K562 (cell line): ENCODE results near the gene FYB1. TPM values are rescaled to one million over a fixed set of nuclear protein-coding genes. Genes with fewer than 3 reads are reported as not detected.

Experiments
- EP300 ChIP-seq: IDR thresholded peaks from 2 replicates; pipeline ENCODE4 v1.6.1; 2012; ENCODE audit warnings: low read length, improper control_type of control experiment
- EP400 ChIP-seq: fragments of 450-650 bp; IDR thresholded peaks from 2 replicates; pipeline ENCODE4 v1.6.1; 2017; ENCODE audit warnings: antibody characterized with exemption, mild to moderate bottlenecking, moderate library complexity
- KLF16 ChIP-seq: IDR thresholded peaks from 2 replicates; pipeline ENCODE4 v1.6.1; 2016; ENCODE audit warnings: antibody characterized with exemption
- RBBP5 ChIP-seq: fragments of 200-600 bp; sonication (generic); IDR thresholded peaks from 2 replicates; pipeline ENCODE4 v1.6.1; 2012; ENCODE audit warnings: borderline replicate concordance, mild to moderate bottlenecking, low read length, control low read depth, inconsistent platforms; ENCODE audit not compliant: insufficient read depth, poor library complexity, severe bottlenecking
- SMAD2 ChIP-seq: fragments of 150-350 bp; IDR thresholded peaks from 2 replicates; pipeline ENCODE4 v1.6.1; 2014; ENCODE audit warnings: low read depth, mild to moderate bottlenecking, low read length
- TAF9B ChIP-seq: fragments of 450-650 bp; IDR thresholded peaks from 2 replicates; pipeline ENCODE4 v1.6.1; 2018; ENCODE audit warnings: mild to moderate bottlenecking; ENCODE audit not compliant: partially characterized antibody
- ZNF212 ChIP-seq: fragments of 450-650 bp; formaldehyde crosslinking; IDR thresholded peaks from 2 replicates; pipeline ENCODE4 v1.4.0; 2020; ENCODE audit warnings: mild to moderate bottlenecking
- ZNF561 ChIP-seq: fragments of 450-650 bp; formaldehyde crosslinking; conservative IDR thresholded peaks from 2 replicates; pipeline ENCODE4 v1.4.0; 2020; ENCODE audit warnings: mild to moderate bottlenecking, moderate library complexity
- ZNF668 ChIP-seq: fragments of 250-450 bp; sonication (Bioruptor Pico); IDR thresholded peaks from 2 replicates; pipeline ENCODE4 v1.8.0; 2022; ENCODE audit warnings: mild to moderate bottlenecking, inconsistent platforms
- polyA plus RNA-seq, 8 experiments: library from polyadenylated mRNA; depleted of rRNA in 4 of 8; stranded (reverse) in 5 of 8; unstranded in 3 of 8; fragments of >200 nt; fragmentation: Nextera tagmentation in 2 of 8; fragmentation: Illumina TruSeq in 1 of 8; extraction: Ambion mirVana in 2 of 8; extraction: Trizol in 1 of 8; gene quantifications; 2 replicates each; pipeline versions ENCODE4 v1.2.1 to v1.2.3, GENCODE V29; 2011 to 2014; ENCODE audit warnings: inconsistent platforms in 1 of 8, missing spikeins in 1 of 8
- total RNA-seq, 7 experiments: library from RNA; depleted of rRNA in 6 of 7; stranded (reverse); fragments of >200 nt in 6 of 7; fragmentation: Illumina TruSeq in 2 of 7; extraction: Trizol in 2 of 7; gene quantifications; 2 replicates each; pipeline versions ENCODE4 v1.2.1 to v1.2.3, GENCODE V29; 2011 to 2021; ENCODE audit warnings: low replicate concordance in 1 of 7
- TF ChIP-seq, protein P1 (sequence below): sonication (generic); formaldehyde crosslinking; IDR thresholded peaks from 2 replicates; pipeline ENCODE4 v1.8.1; 2023; ENCODE audit warnings: mild to moderate bottlenecking, missing genetic modification reagents
- TF ChIP-seq, protein P2 (sequence below): fragments of 250-450 bp; sonication (Bioruptor Pico); IDR thresholded peaks from 2 replicates; pipeline ENCODE4 v1.4.0; 2020
- TF ChIP-seq, protein P3 (sequence below): sonication (generic); formaldehyde crosslinking; IDR thresholded peaks from 2 replicates; pipeline ENCODE4 v1.8.0; 2022; ENCODE audit warnings: missing genetic modification reagents, mild to moderate bottlenecking, borderline replicate concordance
- TF ChIP-seq, protein P4 (sequence below): sonication (generic); formaldehyde crosslinking; IDR thresholded peaks from 2 replicates; pipeline ENCODE4 v1.8.0; 2023; ENCODE audit warnings: mild to moderate bottlenecking, missing genetic modification reagents

Gene FYB1
- total and polyA plus RNA-seq, 9 of the 15 experiments (the other 6 are each of a cell fraction or from before 2014, with no cell fraction given) = 4.7 to 31.5 (median 9.7) TPM

DNA sequence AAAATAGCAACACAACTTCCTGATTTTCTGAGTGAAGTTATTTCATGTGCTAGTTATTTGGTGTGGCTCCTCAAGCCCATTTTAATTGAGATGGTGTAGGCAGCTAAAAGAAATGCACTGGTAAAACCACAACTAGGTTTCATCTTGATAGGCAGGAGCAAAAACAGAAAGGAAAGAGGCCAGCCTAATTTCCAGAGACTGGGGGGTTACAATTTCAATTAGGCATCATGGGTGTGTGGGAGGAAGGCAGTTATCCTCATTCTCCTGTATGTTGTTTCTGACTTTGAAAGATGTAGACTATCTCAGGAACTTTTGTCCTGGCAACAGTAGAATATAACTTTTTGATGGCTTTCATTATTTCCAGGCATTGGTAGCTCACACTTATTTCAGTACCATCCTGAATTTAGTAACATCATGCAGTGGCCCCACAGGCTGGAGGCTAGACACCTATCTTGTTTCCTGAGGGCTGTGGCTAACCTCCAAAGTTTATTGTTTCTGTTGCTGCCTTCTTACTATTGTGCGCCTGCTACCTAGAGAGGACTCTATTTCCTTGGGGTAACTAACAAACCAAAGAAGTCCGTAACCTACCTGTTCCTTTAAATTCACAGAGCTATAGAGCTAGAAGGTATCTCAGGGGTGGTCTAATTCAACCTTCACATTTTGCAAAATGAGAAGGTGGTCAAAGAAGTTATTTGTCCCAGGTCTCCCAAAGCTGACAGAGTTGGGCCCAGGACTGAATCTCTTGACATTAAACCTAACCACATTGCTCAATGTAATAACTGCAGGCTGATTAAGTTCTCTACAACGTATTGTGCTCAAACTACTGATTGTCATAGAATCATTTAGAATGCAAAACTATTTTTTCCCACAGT, 42.4 kb downstream of the FYB1 start (continued):
- TF ChIP-seq RBBP5 (peak; percentile 18), EP300 (peak; percentile 35; the same call in 1 of the 2 replicates), ZNF668 (CRISPR knock-in tag) (no peak), ZNF212 (CRISPR knock-in tag) (0 out of 2 replicates have a peak, but pooled peaks have one; percentile 54), TAF9B (no peak), SMAD2 (no peak), ZNF561 (CRISPR knock-in tag) (no peak), KLF16 (peak; percentile 11; the same call in 1 of the 2 replicates), EP400 (no peak)
- TF ChIP-seq, protein P1, sequence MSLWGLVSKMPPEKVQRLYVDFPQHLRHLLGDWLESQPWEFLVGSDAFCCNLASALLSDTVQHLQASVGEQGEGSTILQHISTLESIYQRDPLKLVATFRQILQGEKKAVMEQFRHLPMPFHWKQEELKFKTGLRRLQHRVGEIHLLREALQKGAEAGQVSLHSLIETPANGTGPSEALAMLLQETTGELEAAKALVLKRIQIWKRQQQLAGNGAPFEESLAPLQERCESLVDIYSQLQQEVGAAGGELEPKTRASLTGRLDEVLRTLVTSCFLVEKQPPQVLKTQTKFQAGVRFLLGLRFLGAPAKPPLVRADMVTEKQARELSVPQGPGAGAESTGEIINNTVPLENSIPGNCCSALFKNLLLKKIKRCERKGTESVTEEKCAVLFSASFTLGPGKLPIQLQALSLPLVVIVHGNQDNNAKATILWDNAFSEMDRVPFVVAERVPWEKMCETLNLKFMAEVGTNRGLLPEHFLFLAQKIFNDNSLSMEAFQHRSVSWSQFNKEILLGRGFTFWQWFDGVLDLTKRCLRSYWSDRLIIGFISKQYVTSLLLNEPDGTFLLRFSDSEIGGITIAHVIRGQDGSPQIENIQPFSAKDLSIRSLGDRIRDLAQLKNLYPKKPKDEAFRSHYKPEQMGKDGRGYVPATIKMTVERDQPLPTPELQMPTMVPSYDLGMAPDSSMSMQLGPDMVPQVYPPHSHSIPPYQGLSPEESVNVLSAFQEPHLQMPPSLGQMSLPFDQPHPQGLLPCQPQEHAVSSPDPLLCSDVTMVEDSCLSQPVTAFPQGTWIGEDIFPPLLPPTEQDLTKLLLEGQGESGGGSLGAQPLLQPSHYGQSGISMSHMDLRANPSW = no peak
- TF ChIP-seq, protein P2, sequence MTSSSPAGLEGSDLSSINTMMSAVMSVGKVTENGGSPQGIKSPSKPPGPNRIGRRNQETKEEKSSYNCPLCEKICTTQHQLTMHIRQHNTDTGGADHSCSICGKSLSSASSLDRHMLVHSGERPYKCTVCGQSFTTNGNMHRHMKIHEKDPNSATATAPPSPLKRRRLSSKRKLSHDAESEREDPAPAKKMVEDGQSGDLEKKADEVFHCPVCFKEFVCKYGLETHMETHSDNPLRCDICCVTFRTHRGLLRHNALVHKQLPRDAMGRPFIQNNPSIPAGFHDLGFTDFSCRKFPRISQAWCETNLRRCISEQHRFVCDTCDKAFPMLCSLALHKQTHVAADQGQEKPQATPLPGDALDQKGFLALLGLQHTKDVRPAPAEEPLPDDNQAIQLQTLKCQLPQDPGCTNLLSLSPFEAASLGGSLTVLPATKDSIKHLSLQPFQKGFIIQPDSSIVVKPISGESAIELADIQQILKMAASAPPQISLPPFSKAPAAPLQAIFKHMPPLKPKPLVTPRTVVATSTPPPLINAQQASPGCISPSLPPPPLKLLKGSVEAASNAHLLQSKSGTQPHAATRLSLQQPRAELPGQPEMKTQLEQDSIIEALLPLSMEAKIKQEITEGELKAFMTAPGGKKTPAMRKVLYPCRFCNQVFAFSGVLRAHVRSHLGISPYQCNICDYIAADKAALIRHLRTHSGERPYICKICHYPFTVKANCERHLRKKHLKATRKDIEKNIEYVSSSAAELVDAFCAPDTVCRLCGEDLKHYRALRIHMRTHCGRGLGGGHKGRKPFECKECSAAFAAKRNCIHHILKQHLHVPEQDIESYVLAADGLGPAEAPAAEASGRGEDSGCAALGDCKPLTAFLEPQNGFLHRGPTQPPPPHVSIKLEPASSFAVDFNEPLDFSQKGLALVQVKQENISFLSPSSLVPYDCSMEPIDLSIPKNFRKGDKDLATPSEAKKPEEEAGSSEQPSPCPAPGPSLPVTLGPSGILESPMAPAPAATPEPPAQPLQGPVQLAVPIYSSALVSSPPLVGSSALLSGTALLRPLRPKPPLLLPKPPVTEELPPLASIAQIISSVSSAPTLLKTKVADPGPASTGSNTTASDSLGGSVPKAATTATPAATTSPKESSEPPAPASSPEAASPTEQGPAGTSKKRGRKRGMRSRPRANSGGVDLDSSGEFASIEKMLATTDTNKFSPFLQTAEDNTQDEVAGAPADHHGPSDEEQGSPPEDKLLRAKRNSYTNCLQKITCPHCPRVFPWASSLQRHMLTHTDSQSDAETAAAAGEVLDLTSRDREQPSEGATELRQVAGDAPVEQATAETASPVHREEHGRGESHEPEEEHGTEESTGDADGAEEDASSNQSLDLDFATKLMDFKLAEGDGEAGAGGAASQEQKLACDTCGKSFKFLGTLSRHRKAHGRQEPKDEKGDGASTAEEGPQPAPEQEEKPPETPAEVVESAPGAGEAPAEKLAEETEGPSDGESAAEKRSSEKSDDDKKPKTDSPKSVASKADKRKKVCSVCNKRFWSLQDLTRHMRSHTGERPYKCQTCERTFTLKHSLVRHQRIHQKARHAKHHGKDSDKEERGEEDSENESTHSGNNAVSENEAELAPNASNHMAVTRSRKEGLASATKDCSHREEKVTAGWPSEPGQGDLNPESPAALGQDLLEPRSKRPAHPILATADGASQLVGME (CRISPR knock-in tag) = no peak
- TF ChIP-seq, protein P3, sequence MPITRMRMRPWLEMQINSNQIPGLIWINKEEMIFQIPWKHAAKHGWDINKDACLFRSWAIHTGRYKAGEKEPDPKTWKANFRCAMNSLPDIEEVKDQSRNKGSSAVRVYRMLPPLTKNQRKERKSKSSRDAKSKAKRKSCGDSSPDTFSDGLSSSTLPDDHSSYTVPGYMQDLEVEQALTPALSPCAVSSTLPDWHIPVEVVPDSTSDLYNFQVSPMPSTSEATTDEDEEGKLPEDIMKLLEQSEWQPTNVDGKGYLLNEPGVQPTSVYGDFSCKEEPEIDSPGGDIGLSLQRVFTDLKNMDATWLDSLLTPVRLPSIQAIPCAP = no peak
- TF ChIP-seq, protein P4, sequence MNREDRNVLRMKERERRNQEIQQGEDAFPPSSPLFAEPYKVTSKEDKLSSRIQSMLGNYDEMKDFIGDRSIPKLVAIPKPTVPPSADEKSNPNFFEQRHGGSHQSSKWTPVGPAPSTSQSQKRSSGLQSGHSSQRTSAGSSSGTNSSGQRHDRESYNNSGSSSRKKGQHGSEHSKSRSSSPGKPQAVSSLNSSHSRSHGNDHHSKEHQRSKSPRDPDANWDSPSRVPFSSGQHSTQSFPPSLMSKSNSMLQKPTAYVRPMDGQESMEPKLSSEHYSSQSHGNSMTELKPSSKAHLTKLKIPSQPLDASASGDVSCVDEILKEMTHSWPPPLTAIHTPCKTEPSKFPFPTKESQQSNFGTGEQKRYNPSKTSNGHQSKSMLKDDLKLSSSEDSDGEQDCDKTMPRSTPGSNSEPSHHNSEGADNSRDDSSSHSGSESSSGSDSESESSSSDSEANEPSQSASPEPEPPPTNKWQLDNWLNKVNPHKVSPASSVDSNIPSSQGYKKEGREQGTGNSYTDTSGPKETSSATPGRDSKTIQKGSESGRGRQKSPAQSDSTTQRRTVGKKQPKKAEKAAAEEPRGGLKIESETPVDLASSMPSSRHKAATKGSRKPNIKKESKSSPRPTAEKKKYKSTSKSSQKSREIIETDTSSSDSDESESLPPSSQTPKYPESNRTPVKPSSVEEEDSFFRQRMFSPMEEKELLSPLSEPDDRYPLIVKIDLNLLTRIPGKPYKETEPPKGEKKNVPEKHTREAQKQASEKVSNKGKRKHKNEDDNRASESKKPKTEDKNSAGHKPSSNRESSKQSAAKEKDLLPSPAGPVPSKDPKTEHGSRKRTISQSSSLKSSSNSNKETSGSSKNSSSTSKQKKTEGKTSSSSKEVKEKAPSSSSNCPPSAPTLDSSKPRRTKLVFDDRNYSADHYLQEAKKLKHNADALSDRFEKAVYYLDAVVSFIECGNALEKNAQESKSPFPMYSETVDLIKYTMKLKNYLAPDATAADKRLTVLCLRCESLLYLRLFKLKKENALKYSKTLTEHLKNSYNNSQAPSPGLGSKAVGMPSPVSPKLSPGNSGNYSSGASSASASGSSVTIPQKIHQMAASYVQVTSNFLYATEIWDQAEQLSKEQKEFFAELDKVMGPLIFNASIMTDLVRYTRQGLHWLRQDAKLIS (CRISPR knock-in tag) = no peak
